RWPE1 (cell line): ENCODE data around the gene SAMD4A.

ENCODE experiments used
- CTCF ChIA-PET: fragments of 350-600 bp; sonication (Branson Sonifier 250); formaldehyde crosslinking; extraction: SDS; loops from one replicate; lab custom pipeline; 2021; lab: Yijun Ruan, JAX
- POLR2A ChIA-PET: fragments of 400-600 bp; formaldehyde crosslinking; extraction: SDS; loops from one replicate; lab custom pipeline; 2020; ENCODE audit warnings: antibody characterized with exemption; ENCODE audit not compliant: low non-redundant PET; lab: Yijun Ruan, JAX
- DNase-seq: peaks from one replicate; pipeline ENCODE4 v3.0.0; 2012; ENCODE audit warnings: low spot score
- H3K27ac ChIP-seq: fragments of 450-650 bp; 2 replicates; pipeline ENCODE4 v1.5.1; 2017
- TF ChIP-seq, protein P1 (sequence below): fragments of 450-650 bp; conservative IDR thresholded peaks from 2 replicates; pipeline ENCODE4 v1.5.1; 2017; ENCODE audit warnings: low read depth, mild to moderate bottlenecking

Gene SAMD4A

DNA sequence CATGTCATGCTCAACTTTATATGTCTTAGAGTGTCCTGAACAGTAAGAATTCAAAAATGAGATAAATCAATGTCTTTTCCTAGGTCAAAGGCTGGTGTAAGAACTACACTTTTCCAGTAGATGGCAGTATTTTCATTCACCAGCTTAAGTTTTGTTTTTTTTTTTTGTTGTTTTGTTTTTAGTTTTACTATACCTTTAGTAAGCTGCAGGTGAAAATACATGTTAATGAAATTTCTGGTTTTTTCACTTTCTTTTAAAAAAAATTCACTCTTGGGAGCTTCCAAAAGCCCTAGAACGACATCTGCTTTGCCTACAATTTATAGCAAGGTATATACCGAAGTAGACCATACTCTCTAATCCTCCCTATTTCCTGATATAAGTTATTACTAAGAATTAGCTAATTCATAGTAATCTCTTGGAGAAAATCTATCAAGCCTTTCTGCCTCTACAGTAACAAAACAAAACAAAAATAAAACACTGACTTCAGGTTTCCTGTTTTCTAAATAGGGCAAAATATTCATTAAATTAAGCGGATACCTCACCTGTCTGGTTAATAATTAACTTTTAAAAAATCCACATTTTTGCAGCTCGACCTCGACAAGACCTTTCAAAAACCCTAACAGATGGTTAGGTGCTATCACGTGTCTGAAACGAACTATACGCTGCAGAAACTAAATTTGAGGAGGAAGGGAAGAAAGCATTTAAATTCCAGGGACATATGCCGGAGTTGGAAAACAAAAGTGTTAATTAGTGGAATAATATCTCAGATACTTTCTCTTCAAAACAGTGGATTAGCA lies 2.7 kb upstream of the SAMD4A start:
- ChIA-PET POLR2A (no interaction called here), CTCF (interaction anchor here (0.6 to 1.7 kb wide), 21 partner anchors 14 to 404 kb away, joined by 3 to 17 read pairs (median 4); no protein-coding TSS in a partner anchor)
- peak; percentile 16 for DNase-seq
- TF ChIP-seq, protein P1, sequence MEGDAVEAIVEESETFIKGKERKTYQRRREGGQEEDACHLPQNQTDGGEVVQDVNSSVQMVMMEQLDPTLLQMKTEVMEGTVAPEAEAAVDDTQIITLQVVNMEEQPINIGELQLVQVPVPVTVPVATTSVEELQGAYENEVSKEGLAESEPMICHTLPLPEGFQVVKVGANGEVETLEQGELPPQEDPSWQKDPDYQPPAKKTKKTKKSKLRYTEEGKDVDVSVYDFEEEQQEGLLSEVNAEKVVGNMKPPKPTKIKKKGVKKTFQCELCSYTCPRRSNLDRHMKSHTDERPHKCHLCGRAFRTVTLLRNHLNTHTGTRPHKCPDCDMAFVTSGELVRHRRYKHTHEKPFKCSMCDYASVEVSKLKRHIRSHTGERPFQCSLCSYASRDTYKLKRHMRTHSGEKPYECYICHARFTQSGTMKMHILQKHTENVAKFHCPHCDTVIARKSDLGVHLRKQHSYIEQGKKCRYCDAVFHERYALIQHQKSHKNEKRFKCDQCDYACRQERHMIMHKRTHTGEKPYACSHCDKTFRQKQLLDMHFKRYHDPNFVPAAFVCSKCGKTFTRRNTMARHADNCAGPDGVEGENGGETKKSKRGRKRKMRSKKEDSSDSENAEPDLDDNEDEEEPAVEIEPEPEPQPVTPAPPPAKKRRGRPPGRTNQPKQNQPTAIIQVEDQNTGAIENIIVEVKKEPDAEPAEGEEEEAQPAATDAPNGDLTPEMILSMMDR = peak; percentile 85
- peak overlapping the region; percentile 94 for H3K27ac ChIP-seq

DNA sequence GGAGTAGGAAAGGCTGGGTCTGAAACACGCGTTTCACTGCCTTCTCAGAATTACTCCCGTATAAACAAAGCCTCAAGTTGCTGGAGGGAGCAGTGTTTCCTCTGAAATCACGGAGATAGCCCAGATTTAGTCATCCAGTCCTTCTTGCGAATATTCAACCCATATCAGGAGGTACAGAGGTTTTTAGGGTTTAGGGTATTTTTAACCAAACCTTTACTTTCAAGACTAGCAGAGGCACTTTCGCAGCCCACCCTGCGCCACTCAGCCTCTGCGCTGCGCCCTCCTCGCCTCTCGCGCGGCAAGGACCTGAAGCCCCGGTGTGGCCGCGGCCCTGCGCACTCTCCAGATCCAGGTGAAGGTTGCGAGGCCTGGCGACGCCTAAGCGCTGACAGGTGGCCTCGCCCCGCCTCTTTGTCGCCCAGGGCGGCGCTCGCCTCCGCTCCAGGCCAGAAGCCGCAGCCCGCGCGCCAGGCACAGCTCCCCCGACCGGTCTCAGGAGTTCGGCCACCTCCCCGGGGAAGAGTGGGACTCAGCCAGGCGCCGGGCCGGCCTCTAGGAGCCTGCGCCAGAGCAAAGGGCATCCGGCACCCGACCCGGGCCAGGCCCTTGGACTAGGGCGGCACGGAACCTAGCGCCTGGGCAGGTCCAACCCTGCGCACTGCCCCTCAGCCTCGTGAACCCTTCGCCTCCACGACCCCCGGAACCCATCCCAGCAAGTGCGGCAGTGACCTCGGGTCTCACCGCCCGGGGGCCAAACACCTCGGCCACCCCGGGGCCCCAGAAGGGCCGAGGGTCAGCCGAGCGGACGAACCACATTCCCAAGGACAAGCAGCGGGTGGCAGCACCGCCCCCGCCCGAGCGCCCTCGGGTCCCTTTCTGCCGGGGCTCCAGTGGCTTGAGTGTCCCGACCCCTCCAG lies 1.8 kb upstream of the SAMD4A start:
- peak; percentile 37 for DNase-seq
- CTCF ChIA-PET = interaction anchor here (0.5 to 1.7 kb wide), 14 partner anchors 8 to 486 kb away, joined by 3 to 17 read pairs (median 4); no protein-coding TSS in a partner anchor
- POLR2A ChIA-PET = interaction anchor here (1.0 kb wide), 1 partner anchor 119 kb away, joined by 4 read pairs; no protein-coding TSS in a partner anchor
- peak overlapping the region; percentile 94 for H3K27ac ChIP-seq
- TF ChIP-seq, protein P1 = no peak

DNA sequence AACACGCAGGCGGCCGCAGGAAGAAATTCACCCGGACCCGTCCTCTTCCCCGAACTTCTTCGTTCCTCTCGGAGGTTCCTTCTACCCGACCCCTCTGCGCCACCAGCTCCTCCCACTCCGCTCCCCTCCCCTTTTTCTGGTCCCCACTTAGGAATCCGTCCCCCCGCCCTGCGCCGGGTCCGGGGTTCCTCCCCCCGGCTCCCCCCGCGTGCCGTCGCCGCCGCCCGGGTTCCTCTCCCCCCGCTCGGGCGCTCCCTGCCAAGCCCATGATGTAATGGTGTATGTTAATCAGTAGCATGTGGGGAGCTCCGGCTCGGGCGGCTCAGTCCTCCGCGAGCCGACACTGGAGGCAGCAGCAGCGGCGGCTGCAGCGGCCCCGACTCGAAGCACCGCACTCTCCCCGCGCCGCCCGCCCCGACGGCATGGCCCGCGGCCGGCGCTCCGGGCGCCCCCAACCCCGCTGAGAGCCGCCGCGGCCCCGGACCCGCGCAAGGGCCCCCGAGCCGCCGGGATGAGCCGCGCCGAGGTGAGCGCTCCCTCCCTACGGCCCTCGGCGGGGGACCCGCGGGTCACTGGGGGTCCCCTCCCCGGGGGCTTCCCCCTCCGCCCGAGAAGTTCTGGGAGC lies 1.0 kb upstream of the SAMD4A start:
- TF ChIP-seq, protein P1 = no peak
- ChIA-PET POLR2A (interaction anchor here (1.0 kb wide), 1 partner anchor 119 kb away, joined by 4 read pairs; no protein-coding TSS in a partner anchor), CTCF (interaction anchor here (0.5 to 1.5 kb wide), 6 partner anchors 9 to 485 kb away, joined by 3 to 10 read pairs (median 7); no protein-coding TSS in a partner anchor)
- peak; percentile 90 for DNase-seq
- H3K27ac ChIP-seq = peak overlapping the region; percentile 94

DNA sequence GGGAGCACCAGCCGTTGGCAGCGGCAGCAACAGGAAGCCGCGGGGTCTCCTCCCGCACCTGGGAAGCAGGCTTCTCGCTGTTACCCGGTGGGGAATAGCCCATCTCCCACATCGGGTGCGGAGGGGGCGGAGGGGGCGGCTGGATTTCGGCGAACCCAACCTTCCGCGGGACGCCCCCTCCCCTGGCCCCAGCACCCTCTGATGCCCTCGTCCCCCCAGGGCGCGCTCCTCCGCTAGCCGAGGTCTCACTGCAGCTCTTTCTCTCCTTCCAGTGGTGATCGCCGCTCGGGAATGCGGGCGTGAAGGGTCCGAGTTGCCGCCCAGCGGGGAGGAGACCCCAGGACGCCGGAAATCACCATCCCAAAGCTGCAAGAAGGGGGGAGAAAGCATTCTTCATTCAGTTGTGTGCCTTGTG lies 303 bp downstream of the SAMD4A start:
- ChIA-PET POLR2A (no interaction called here), CTCF (interaction anchor here (0.6 to 1.7 kb wide), 9 partner anchors 83 to 225 kb away, joined by 3 to 11 read pairs (median 4); no protein-coding TSS in a partner anchor)
- DNase-seq = peak; percentile 24
- peak overlapping the region; percentile 94 for H3K27ac ChIP-seq
- TF ChIP-seq, protein P1 = no peak

DNA sequence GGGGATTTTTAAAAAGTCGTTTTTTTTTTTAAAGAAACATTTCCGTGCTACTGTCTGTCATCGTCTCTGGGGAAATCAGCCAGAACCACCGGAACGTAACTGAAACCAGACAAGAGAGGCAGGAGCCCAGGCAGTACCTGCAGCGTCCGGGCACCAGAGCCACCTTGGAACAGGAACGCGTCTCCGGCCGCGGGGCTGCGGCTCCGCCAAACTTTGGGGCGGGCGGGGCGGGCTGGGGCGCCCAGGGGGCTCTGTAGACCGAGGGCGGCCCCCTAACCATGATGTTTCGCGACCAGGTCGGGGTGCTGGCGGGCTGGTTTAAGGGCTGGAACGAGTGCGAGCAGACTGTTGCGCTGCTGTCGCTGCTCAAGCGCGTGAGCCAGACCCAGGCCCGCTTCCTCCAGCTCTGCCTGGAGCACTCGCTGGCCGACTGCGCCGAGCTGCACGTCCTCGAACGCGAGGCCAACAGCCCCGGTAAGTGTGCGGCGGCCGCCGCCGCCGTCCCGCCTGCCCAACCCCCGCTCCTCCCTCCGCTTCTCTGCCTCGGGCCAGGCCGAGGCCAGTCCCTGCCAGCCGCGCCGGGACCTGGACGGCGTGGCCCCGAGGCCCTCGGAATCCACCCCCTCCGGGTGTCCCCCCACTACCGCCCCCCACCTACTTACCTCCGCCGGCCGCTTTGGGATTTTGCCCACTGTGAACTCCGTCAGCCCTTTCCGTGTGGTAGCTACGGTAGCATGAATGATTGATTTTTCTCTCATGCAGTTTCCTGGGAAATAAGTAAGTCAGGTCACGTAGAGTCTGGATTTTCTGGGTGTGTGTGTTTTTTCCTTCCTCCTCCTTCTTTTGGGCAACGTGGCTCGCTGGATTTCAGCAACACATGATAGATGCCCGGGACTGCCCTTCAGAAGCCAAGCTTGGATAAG lies 972 bp downstream of the SAMD4A start:
- CTCF ChIA-PET = interaction anchor here (0.6 to 1.7 kb wide), 5 partner anchors 99 to 214 kb away, joined by 3 to 11 read pairs (median 4); no protein-coding TSS in a partner anchor
- POLR2A ChIA-PET = no interaction called here
- TF ChIP-seq, protein P1 = no peak
- DNase-seq = peak; percentile 30
- peak overlapping the region; percentile 94 for H3K27ac ChIP-seq
